GM19452 (cell line): ENCODE measurements around the gene MIF4GD.
"Not testable (repeated sequence)": the region's sequence is repeated elsewhere in the genome, so short reads cannot be mapped to it uniquely, and the experiment has no call there.

Experiments used
- ATAC-seq: cut with Tn5 transposase; IDR thresholded peaks from one replicate; pipeline ENCODE4 v1.9.1; 2021; ENCODE audit not compliant: unreplicated experiment

The MIF4GD gene

GRCh38 chr17:75261336-75262111 lies 9.5 kb downstream of the MIF4GD start, which contains the start of the genes GGA3 and MRPS7:
Gene GGA3, minus strand, starts transcription at chr17:75261606. Its CDS starts 19 bp downstream, at chr17:75261587.
Gene MRPS7, plus strand, starts transcription at chr17:75261879. Its CDS starts 22 bp downstream, at chr17:75261901.
- ATAC-seq = peak; percentile 93

GRCh38 chr17:75260641-75261335 lies 10.2 kb downstream of the MIF4GD start:
- ATAC-seq = peak; percentile 23

GRCh38 chr17:75257228-75257627 lies 13.8 kb downstream of the MIF4GD start:
- not testable (repeated sequence) for ATAC-seq

- ATAC-seq = not testable (repeated sequence)
Measured at GRCh38 chr17:75255954-75256698, 14.9 kb downstream of the MIF4GD start.

GRCh38 chr17:75252039-75252816 lies 18.8 kb downstream of the MIF4GD start:
- ATAC-seq = no peak

- ATAC-seq = peak; percentile 82
Measured at GRCh38 chr17:75250009-75250471, 21.0 kb downstream of the MIF4GD start.

GRCh38 chr17:75249564-75249963 lies 21.5 kb downstream of the MIF4GD start:
- ATAC-seq = no peak

GRCh38 chr17:75246404-75246803 lies 24.6 kb downstream of the MIF4GD start:
- no peak for ATAC-seq

- ATAC-seq = no peak
Measured at GRCh38 chr17:75245011-75245410, 26.0 kb downstream of the MIF4GD start.

GRCh38 chr17:75244133-75244866 lies 26.7 kb downstream of the MIF4GD start:
- ATAC-seq = no peak

- no peak for ATAC-seq
Measured at GRCh38 chr17:75242461-75243042, 28.5 kb downstream of the MIF4GD start.

GRCh38 chr17:75241996-75242460 lies 29.0 kb downstream of the MIF4GD start:
- ATAC-seq = no peak

GRCh38 chr17:75241502-75241901 lies 29.5 kb downstream of the MIF4GD start:
- no peak for ATAC-seq

GRCh38 chr17:75241143-75241430 lies 29.9 kb downstream of the MIF4GD start:
- ATAC-seq = no peak

- no peak for ATAC-seq
Measured at GRCh38 chr17:75240394-75241142, 30.5 kb downstream of the MIF4GD start.

- no peak for ATAC-seq
Measured at GRCh38 chr17:75239778-75240393, 31.1 kb downstream of the MIF4GD start.

- ATAC-seq = no peak
Measured at GRCh38 chr17:75239214-75239613, 31.8 kb downstream of the MIF4GD start.

- no peak for ATAC-seq
Measured at GRCh38 chr17:75238684-75239191, 32.3 kb downstream of the MIF4GD start.
